HCT116 (cell line): ENCODE measurements around the gene GRID2. TPM values are rescaled to one million over a fixed set of nuclear protein-coding genes. Genes with fewer than 3 reads are reported as not detected.

ENCODE experiments used
- ATAC-seq: fragments of 200-7000 bp; cut with Tn5 transposase; 2 replicates; pipeline ENCODE4 v1.9.1; 2020; ENCODE audit warnings: mild to moderate bottlenecking, moderate library complexity
- BruUV-seq: library from RNA; stranded (reverse); fragments of 400-500 nt; replicated peaks from 2 replicates; lab custom pipeline; 2021; lab: Mats Ljungman, UMichigan
- CTCF ChIA-PET: fragments of 300-600 bp; sonication (Branson Sonifier 250); formaldehyde crosslinking; loops from one replicate; lab custom pipeline; 2021; ENCODE audit warnings: antibody characterized with exemption; lab: Charles Lee
- POLR2A ChIA-PET: fragments of 300-600, 350-600 bp; sonication (Branson Sonifier 250); formaldehyde crosslinking; loops from one replicate; lab custom pipeline; 2021; ENCODE audit warnings: antibody characterized with exemption; lab: Charles Lee
- RAD21 ChIA-PET, 2 experiments: fragments of 300-600 bp; sonication (Branson Sonifier 250); formaldehyde crosslinking; loops; one replicate each; lab custom pipeline; 2023; ENCODE audit warnings: low total read pairs in 2 of 2; ENCODE audit not compliant: uncharacterized antibody in 2 of 2, unreplicated experiment in 2 of 2, low non-redundant PET in 1 of 2; lab: Charles Lee
- DNase-seq: peaks from one replicate; pipeline ENCODE4 v3.0.0-alpha.2; 2010; ENCODE audit warnings: low read depth, low spot score
- H2AFZ ChIP-seq: fragments of 200-600 bp; shearing (Covaris generic), sonication (generic); 2 replicates; pipeline ENCODE4 v1.6.1; 2017; ENCODE audit warnings: low read depth, mixed run types, mixed read lengths, antibody characterized with exemption, low read length; ENCODE audit not compliant: poor library complexity, severe bottlenecking
- H3K27ac ChIP-seq: 2 replicates; pipeline ENCODE4 v1.5.1; 2012; ENCODE audit warnings: low read depth, low read length
- H3K27me3 ChIP-seq: fragments of 200-600 bp; sonication (generic); 2 replicates; pipeline ENCODE4 v1.6.1; 2016; ENCODE audit warnings: mixed run types, low read length, mixed read lengths; ENCODE audit not compliant: insufficient read depth
- H3K36me3 ChIP-seq, 2 experiments: fragments of 200-500 bp in 1 of 2; fragments of 200-600 bp in 1 of 2; sonication (Bioruptor generic) in 1 of 2; sonication (generic) in 1 of 2; 2 replicates each; pipeline versions ENCODE4 v1.5.1 to v1.6.1; 2014 to 2016; ENCODE audit warnings: low read length in 2 of 2, inconsistent platforms in 1 of 2, mixed read lengths in 1 of 2, mixed run types in 1 of 2; ENCODE audit not compliant: insufficient read depth in 2 of 2, control insufficient read depth in 1 of 2
- H3K4me1 ChIP-seq, 2 experiments: fragments of 200-600 bp in 1 of 2; sonication (generic) in 1 of 2; 2 replicates each; pipeline versions ENCODE4 v1.5.1 to v1.6.1; 2012 to 2017; ENCODE audit warnings: low read length in 2 of 2, inconsistent platforms in 1 of 2, mild to moderate bottlenecking in 1 of 2, mixed read lengths in 1 of 2, mixed run types in 1 of 2, moderate library complexity in 1 of 2; ENCODE audit not compliant: insufficient read depth in 2 of 2, control insufficient read depth in 1 of 2
- H3K4me2 ChIP-seq: fragments of 200-600 bp; sonication (generic); 2 replicates; pipeline ENCODE4 v1.6.1; 2017; ENCODE audit warnings: mixed run types, low read length, mixed read lengths
- H3K4me3 ChIP-seq, 2 experiments: fragments of 200-600 bp in 1 of 2; sonication (generic) in 1 of 2; replicated peaks in 1 of 2; 2 replicates each; pipeline ENCODE4 v1.5.1; 2011 to 2016; ENCODE audit warnings: low read length in 2 of 2, control low read depth in 1 of 2, low read depth in 1 of 2, mild to moderate bottlenecking in 1 of 2, mixed read lengths in 1 of 2, mixed run types in 1 of 2
- H3K79me2 ChIP-seq: fragments of 200-600 bp; sonication (generic); 2 replicates; pipeline ENCODE4 v1.6.1; 2017; ENCODE audit warnings: mild to moderate bottlenecking, mixed run types, low read length, moderate library complexity, mixed read lengths; ENCODE audit not compliant: insufficient read depth
- H3K9ac ChIP-seq: fragments of 200-600 bp; sonication (generic); 2 replicates; pipeline ENCODE4 v1.6.1; 2016; ENCODE audit warnings: low read length, mixed read lengths
- H3K9me2 ChIP-seq: fragments of 200-600 bp; sonication (generic), shearing (Covaris generic); 2 replicates; pipeline ENCODE4 v1.6.1; 2017; ENCODE audit warnings: mixed run types, mild to moderate bottlenecking, moderate library complexity; ENCODE audit not compliant: insufficient read depth
- H3K9me3 ChIP-seq, 2 experiments: fragments of 200-500 bp in 1 of 2; fragments of 200-600 bp in 1 of 2; sonication (Bioruptor generic) in 1 of 2; sonication (generic) in 1 of 2; 2 replicates each; pipeline ENCODE4 v1.6.1; 2014 to 2017; ENCODE audit warnings: low read length in 2 of 2, mixed read lengths in 2 of 2, inconsistent platforms in 1 of 2, low read depth in 1 of 2, mild to moderate bottlenecking in 1 of 2, mixed run types in 1 of 2, moderate library complexity in 1 of 2; ENCODE audit not compliant: control insufficient read depth in 1 of 2, insufficient read depth in 1 of 2
- H4K20me1 ChIP-seq: fragments of 200-600 bp; sonication (generic), shearing (Covaris generic); 2 replicates; pipeline ENCODE4 v1.6.1; 2017; ENCODE audit warnings: mixed run types, mild to moderate bottlenecking, moderate library complexity; ENCODE audit not compliant: insufficient read depth
- CBX3 ChIP-seq: IDR thresholded peaks from 2 replicates; pipeline ENCODE4 v1.6.1; 2012; ENCODE audit warnings: low read depth
- EGR1 ChIP-seq: IDR thresholded peaks from 2 replicates; pipeline ENCODE4 v1.6.1; 2012; ENCODE audit warnings: low read depth
- EZH2 ChIP-seq: fragments of 200-600 bp; sonication (generic); IDR thresholded peaks from 2 replicates; pipeline ENCODE4 v1.6.1; 2017; ENCODE audit warnings: antibody characterized with exemption, mixed run types
- EZH2phosphoT487 ChIP-seq: fragments of 200-600 bp; IDR thresholded peaks from 2 replicates; pipeline ENCODE4 v1.6.1; 2018; ENCODE audit warnings: antibody characterized with exemption, borderline replicate concordance
- SP1 ChIP-seq: IDR thresholded peaks from 2 replicates; pipeline ENCODE4 v1.6.1; 2012; ENCODE audit warnings: low read depth
- SRF ChIP-seq: IDR thresholded peaks from 2 replicates; pipeline ENCODE4 v1.6.1; 2012; ENCODE audit warnings: low read depth
- YY1 ChIP-seq: IDR thresholded peaks from 2 replicates; pipeline ENCODE4 v1.6.1; 2011; ENCODE audit warnings: low read length, low read depth, moderate library complexity, mild to moderate bottlenecking; ENCODE audit not compliant: insufficient replicate concordance; ENCODE audit errors: extremely low read depth
- ZFX ChIP-seq: fragments of 450-650 bp; IDR thresholded peaks from 2 replicates; pipeline ENCODE4 v1.6.1; 2017
- intact Hi-C: fragments of 100-400 bp; cut with micrococcal nuclease; formaldehyde crosslinking; loops from 2 replicates; pipeline ENCODE4 v1.10.0; 2022
- total RNA-seq: library from RNA; stranded (reverse); gene quantifications from one replicate; pipeline ENCODE4 v1.2.1, GENCODE V29; 2021; ENCODE audit not compliant: unreplicated experiment
- TF ChIP-seq, protein P1 (sequence below): IDR thresholded peaks from 2 replicates; pipeline ENCODE4 v1.6.1; 2012; ENCODE audit warnings: low read depth
- TF ChIP-seq, protein P2 (sequence below): IDR thresholded peaks from 2 replicates; pipeline ENCODE4 v1.6.1; 2012
- TF ChIP-seq, protein P3 (sequence below): IDR thresholded peaks from 2 replicates; pipeline ENCODE4 v1.6.1; 2011; ENCODE audit warnings: mild to moderate bottlenecking, low read length, moderate library complexity; ENCODE audit not compliant: insufficient replicate concordance; ENCODE audit errors: extremely low read depth

The GRID2 gene
- total RNA-seq, 1 experiment from 2014 or later: not detected

DNA sequence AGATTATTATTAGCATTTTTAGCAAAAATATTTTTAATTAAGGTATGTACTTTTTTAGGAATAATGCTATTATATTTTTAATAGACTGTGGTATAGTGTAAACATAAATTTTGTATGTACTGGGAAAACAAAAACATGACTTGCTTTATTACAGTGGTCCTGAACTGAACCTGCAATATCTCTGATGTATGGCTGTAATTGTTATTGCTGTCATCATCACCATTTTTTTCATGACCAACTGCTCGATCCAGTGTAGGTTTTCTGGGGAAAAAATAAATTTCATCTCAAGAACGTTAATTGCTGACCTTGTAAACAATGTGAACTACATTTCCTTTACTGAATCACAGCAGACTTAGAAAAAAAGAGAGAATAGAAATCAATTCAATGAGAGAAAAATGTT, 1441.2 kb downstream of the GRID2 start:
- no peaks in the 10 kb centered on the region for H3K36me3 ChIP-seq
- DNase-seq: no peak
- H3K4me2 ChIP-seq: no peak overlapping the region
- RAD21 ChIA-PET: no interaction called here
- POLR2A ChIA-PET: no interaction called here
- no peak overlapping the region for H2AFZ ChIP-seq
- no peaks in the 10 kb centered on the region for H3K9me3 ChIP-seq
- no peaks in the 10 kb centered on the region for H4K20me1 ChIP-seq
- H3K4me1 ChIP-seq: no peaks in the 10 kb centered on the region
- no peak overlapping the region for H3K4me3 ChIP-seq
- no peaks in the 10 kb centered on the region for H3K79me2 ChIP-seq
- intact Hi-C loops: no loop called here
- no TSS peak for BruUV-seq
- 0 out of 2 replicates have a peak, but pooled peaks cover 2% of the 10 kb centered on the region for H3K9me2 ChIP-seq
- H3K27ac ChIP-seq: no peak overlapping the region
- TF ChIP-seq, protein P1, sequence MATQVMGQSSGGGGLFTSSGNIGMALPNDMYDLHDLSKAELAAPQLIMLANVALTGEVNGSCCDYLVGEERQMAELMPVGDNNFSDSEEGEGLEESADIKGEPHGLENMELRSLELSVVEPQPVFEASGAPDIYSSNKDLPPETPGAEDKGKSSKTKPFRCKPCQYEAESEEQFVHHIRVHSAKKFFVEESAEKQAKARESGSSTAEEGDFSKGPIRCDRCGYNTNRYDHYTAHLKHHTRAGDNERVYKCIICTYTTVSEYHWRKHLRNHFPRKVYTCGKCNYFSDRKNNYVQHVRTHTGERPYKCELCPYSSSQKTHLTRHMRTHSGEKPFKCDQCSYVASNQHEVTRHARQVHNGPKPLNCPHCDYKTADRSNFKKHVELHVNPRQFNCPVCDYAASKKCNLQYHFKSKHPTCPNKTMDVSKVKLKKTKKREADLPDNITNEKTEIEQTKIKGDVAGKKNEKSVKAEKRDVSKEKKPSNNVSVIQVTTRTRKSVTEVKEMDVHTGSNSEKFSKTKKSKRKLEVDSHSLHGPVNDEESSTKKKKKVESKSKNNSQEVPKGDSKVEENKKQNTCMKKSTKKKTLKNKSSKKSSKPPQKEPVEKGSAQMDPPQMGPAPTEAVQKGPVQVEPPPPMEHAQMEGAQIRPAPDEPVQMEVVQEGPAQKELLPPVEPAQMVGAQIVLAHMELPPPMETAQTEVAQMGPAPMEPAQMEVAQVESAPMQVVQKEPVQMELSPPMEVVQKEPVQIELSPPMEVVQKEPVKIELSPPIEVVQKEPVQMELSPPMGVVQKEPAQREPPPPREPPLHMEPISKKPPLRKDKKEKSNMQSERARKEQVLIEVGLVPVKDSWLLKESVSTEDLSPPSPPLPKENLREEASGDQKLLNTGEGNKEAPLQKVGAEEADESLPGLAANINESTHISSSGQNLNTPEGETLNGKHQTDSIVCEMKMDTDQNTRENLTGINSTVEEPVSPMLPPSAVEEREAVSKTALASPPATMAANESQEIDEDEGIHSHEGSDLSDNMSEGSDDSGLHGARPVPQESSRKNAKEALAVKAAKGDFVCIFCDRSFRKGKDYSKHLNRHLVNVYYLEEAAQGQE: no peak
- CTCF ChIA-PET: no interaction called here
- no peak overlapping the region for H3K9ac ChIP-seq
- ATAC-seq: no peak
- H3K27me3 ChIP-seq: no peaks in the 10 kb centered on the region

GRCh38 chr4:93746031-93746430, 1442.3 kb downstream of the GRID2 start:
- 0 out of 2 replicates have a peak, but pooled peaks cover 2% of the 10 kb centered on the region for H3K9me2 ChIP-seq
- no peaks in the 10 kb centered on the region for H3K79me2 ChIP-seq
- DNase-seq: no peak
- intact Hi-C loops: no loop called here
- RAD21 ChIA-PET: no interaction called here
- POLR2A ChIA-PET: no interaction called here
- H3K27me3 ChIP-seq: no peaks in the 10 kb centered on the region
- CTCF ChIA-PET: no interaction called here
- H3K4me1 ChIP-seq: no peaks in the 10 kb centered on the region
- H3K27ac ChIP-seq: no peak overlapping the region
- H3K9ac ChIP-seq: no peak overlapping the region
- H3K4me2 ChIP-seq: no peak overlapping the region
- no peaks in the 10 kb centered on the region for H3K9me3 ChIP-seq
- BruUV-seq: no TSS peak
- no peak for ATAC-seq
- H3K36me3 ChIP-seq: no peaks in the 10 kb centered on the region
- H3K4me3 ChIP-seq: no peak overlapping the region
- TF ChIP-seq, protein P2, sequence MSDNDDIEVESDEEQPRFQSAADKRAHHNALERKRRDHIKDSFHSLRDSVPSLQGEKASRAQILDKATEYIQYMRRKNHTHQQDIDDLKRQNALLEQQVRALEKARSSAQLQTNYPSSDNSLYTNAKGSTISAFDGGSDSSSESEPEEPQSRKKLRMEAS: no peak
- TF ChIP-seq CBX3: no peak
- TF ChIP-seq EGR1: no peak
- TF ChIP-seq, protein P3, sequence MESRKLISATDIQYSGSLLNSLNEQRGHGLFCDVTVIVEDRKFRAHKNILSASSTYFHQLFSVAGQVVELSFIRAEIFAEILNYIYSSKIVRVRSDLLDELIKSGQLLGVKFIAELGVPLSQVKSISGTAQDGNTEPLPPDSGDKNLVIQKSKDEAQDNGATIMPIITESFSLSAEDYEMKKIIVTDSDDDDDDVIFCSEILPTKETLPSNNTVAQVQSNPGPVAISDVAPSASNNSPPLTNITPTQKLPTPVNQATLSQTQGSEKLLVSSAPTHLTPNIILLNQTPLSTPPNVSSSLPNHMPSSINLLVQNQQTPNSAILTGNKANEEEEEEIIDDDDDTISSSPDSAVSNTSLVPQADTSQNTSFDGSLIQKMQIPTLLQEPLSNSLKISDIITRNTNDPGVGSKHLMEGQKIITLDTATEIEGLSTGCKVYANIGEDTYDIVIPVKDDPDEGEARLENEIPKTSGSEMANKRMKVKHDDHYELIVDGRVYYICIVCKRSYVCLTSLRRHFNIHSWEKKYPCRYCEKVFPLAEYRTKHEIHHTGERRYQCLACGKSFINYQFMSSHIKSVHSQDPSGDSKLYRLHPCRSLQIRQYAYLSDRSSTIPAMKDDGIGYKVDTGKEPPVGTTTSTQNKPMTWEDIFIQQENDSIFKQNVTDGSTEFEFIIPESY: no peak
- no peak for TF ChIP-seq EZH2phosphoT487
- TF ChIP-seq ZFX: no peak
- no peak for TF ChIP-seq YY1
- no peak for TF ChIP-seq SP1
- TF ChIP-seq SRF: no peak
- TF ChIP-seq, protein P1: no peak
- no peak for TF ChIP-seq EZH2
- TF ChIP-seq, all 23 proteins: peak for 0
- H4K20me1 ChIP-seq: no peaks in the 10 kb centered on the region
- no peak overlapping the region for H2AFZ ChIP-seq
